SK-N-MC (cell line): Measurements from ENCODE around the gene NCOA3.

Experiments used
- EZH2 ChIP-seq: fragments of 200-600 bp; sonication (generic); IDR thresholded peaks from one replicate; pipeline ENCODE4 v1.6.1; 2017; ENCODE audit warnings: antibody characterized with exemption
- POLR2AphosphoS5 ChIP-seq: IDR thresholded peaks from 2 replicates; pipeline ENCODE4 v1.6.1; 2012; ENCODE audit warnings: mild to moderate bottlenecking, low read depth, low read length, borderline replicate concordance

DNA sequence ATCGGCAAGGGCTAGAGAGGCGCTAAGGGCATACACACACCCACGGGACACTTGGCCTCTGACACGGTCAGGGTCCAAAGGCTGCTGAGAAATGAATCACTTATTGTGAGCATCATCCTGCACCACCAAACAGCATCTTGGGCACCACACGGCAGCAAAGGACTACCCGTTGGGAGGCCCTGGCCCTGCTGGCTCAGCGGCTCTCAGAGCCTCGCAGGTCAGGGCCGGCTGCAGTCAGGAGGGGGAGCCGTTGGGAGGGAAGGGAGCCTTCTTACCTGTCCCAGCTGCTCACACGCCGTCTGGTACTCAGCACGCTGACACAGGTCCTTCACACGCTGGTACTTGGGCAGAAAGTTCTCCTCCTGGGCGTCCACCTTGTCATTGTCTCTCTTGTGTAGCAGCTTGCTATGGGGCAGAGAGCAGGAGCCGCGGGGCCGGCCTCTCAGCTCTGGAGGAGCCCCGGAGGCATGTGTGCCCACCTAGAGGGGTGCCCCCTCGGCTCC, 174.6 kb downstream of the NCOA3 start:
- TF ChIP-seq EZH2 (no peak), POLR2AphosphoS5 (no peak)
